T47D (cell line): Measurements from ENCODE around the gene RHBG.

Experiments used
- DNase-seq, 2 experiments: peaks; one replicate each; pipeline versions ENCODE4 v3.0.0 to v3.0.0-alpha.2; 2011 to 2012; ENCODE audit warnings: low read depth in 1 of 2, low spot score in 1 of 2
- JUND ChIP-seq: IDR thresholded peaks from 2 replicates; pipeline ENCODE4 v1.6.1; 2012; ENCODE audit warnings: low read depth
- in situ Hi-C: cut with HindIII; loops from 2 replicates; pipeline ENCODE4 v1.10.0; 2016; ENCODE audit warnings: low sequenced_read_pairs, low pct_unique_long_range_greater_than_20kb

Gene RHBG

DNA sequence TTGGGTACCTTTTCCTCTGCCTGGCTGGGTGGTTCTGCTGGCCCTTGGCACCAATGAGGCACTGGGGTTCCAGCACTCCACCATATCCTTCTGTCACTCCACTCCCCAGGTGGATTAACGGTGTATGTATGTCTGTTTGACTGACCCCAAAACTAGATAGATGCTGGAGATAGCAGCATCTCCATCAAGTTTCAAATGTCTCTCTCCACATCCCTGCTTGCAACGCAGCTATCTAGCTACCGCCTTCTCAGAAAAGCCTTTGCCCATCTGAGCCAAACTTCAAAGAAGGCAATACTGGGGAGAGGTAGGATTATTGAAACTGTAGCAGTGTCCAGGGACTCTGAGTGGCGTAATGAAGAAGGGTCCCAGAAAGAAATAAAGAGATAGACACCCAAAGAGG lies 64.0 kb downstream of the RHBG start:
- no peak for TF ChIP-seq JUND
- in situ Hi-C loops: no loop called here
- no peak for DNase-seq

DNA sequence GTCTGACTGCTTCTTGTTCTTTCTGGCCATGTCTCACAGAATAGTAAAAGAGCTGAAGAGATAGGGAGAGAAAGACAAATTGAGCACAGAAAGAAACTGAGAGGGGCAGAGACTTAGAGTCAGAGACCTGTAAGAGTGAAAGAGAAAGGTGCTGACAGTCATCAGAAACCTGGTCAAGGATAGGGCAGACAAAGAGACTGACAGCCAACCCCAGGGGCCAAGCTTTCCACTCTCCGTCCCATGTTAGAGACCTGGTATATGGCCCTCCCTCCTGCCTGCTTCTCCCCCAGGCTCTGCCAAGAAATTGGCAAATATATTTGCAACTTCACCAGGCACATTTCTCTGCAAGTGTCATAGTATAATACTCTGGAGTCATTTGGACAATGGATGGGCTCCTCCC lies 64.6 kb downstream of the RHBG start:
- TF ChIP-seq JUND: no peak
- no peak for DNase-seq
- in situ Hi-C loops: no loop called here
